SH-SY5Y (cell line): ENCODE data around the gene PMF1.

Experiments
- GATA2 ChIP-seq: IDR thresholded peaks from 2 replicates; pipeline ENCODE4 v1.6.1; 2011; ENCODE audit warnings: mild to moderate bottlenecking, low read depth, low read length
- GATA3 ChIP-seq: IDR thresholded peaks from 2 replicates; pipeline ENCODE4 v1.6.1; 2011; ENCODE audit warnings: low read depth, mild to moderate bottlenecking, low read length, moderate library complexity

DNA sequence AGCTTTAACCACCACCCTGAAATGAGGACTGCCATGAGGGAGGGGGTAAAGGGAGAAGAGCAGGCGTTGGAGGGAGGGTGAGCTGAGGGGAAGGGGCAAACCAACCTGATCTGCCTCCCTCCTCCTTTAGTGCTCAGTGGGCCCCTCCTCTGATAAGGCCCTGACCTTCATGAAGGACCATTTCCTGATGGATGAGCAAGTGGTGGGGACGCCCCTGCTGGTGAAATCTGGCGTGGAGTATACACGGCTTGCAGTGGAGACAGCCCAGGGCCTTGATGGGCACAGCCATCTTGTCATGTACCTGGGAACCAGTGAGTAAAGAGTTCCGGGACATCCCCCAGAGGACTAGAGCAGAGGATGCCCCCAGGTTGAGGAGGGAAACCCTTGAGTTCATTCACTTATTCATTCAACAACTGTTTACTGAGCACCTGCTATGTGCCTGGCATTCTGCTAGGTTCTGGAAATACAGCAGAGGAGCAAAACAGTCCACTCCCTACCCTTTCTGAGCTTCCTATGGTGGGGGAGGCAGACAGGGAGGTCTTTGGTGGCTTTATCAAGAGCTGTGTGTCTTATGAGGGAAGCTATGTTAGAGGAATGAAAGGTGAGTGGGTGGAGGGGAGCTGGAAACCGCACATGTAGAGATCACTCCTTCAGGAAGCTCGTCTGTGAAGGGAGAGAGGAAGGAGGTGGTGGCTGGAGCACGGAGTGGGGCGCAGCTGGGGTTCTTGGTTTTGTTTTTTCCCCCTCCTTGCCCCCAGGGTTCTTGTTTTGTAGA, 39.9 kb upstream of the PMF1 start:
- TF ChIP-seq GATA3 (no peak), GATA2 (no peak)
